HG02623 (cell line): ENCODE measurements around the gene SULT6B1.

Source experiments
- ATAC-seq: cut with Tn5 transposase; IDR thresholded peaks from one replicate; pipeline ENCODE4 v1.9.1; 2021; ENCODE audit warnings: moderate library complexity; ENCODE audit not compliant: unreplicated experiment

SULT6B1 gene

DNA sequence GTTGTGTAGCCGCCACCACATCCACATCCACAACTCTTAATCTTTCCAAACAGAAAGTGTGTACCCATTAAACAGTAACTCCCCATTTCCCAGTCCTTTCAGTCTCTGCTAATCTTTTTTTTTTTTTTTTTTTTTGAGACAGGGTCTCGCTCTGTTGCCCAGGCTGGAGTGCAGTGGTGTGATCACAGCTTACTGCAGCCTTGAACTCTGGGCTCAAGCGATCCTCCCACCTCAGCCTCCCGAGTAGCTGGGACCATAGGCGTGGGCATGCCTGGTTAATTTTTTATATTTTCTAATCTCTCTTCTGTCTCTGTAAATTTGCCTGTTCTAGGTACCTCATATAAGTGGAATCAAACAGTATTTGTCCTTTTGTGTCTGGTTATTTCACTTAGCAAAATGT lies 35.2 kb downstream of the SULT6B1 start:
- ATAC-seq: no peak

- no peak for ATAC-seq
Measured at GRCh38 chr2:37149626-37150322, 38.7 kb downstream of the SULT6B1 start.

GRCh38 chr2:37148325-37148724 lies 40.1 kb downstream of the SULT6B1 start:
- no peak for ATAC-seq

- no peak for ATAC-seq
Measured at GRCh38 chr2:37146062-37146461, 42.4 kb downstream of the SULT6B1 start.

DNA sequence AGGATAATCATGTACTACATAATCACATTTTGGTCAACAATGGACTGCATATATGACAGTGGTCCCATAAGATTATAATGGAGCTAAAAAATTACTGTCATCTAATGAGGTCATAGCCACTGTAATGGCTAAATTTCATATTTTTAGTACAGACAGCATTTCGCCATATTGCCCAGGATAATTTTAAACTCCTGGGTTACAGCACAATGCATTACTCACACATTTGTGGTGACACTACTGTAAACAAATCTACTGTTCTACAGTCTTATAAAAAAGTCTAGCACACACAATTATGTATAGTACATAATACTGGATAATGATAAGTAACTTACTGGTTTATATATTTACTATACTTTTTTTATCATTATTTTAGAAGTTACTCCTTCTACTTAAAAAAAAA lies 44.5 kb downstream of the SULT6B1 start:
- no peak for ATAC-seq

- no peak for ATAC-seq
Measured at GRCh38 chr2:37142546-37142945, 45.9 kb downstream of the SULT6B1 start.

- ATAC-seq: no peak
Measured at GRCh38 chr2:37132914-37133313, 55.6 kb downstream of the SULT6B1 start.

DNA sequence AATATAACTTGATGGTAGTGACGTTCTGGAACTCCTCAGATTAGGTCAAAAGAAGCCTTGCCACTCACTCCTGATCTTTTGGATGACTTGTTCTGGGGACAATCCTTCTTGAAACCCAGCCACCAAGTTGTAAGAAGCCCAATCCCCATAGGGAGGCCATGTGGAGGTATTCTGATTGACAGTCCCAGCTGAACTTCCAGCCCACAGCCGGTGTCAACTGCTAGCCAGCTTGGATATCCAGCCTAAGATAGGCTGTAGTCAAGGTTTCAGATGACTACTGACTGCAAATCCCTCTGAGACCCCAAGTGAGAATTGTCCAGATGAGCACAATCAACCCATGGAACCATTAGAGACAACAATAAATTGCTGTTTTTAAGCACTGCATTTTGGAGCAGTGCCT lies 63.1 kb downstream of the SULT6B1 start:
- no peak for ATAC-seq

DNA sequence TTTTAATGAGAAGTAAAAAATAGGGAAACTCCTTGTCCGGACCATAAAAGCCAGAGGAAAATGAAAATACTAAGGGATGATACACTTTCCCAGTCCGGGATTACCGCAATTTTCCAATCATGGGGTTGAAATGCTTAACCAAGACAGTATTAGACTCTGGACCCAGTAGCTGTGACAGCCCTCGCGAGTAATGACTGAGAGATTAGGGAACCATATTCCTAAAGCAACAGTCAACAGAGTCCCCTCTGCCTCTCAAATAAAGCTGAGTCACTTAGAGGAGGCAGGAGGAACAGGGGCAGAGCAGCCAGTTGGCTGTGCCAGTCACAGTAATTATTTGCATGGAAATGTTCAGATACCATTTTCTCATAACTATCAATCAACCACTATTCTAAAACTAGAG lies 69.3 kb downstream of the SULT6B1 start:
- ATAC-seq: no peak
